SKM-1 (cell line): ENCODE measurements around the gene PPP1R17.

Experiments
- DNase-seq: peaks from one replicate; lab custom pipeline; 2025; ENCODE audit not compliant: unreplicated experiment; lab: John Stamatoyannopoulos, UW

The PPP1R17 gene

DNA sequence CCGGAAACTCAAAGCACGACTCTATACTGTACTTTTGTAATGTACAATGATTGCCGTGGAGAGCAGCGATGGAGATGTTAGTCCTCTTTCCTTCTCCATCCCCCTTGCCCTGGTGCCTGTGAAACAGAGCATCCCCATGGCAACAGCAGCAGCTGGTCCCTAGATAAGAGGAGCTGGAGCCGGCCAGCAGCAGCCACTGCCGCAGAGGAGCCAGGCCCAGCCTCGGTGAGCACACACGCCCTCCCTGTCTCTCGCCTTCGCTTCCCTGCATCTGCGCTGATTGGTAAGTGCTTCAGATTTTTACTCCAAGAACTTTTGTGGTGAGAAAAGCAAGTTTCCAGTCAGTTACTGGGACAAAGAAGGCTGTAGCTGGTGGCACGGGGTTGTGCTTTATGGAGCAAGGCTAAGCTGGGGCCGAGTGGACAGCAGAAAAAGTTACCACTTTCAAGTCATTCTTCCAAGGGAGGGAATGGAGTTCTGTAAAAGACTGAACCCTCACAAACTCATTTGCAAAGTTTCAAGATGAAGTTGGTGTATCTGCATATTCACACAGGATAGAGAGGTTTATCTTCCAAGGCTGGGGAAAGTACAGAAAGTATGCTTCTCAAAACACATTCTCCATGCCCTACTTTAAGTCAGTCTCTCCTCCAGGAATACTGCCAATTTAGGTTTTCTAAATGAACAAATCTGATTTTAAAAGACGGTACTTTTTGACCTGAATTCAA is at the start of gene PPP1R17:
TSS of gene PPP1R17 (plus strand) at position 192 of the 725 bp plus-strand sequence. CDS start 5,227 bp downstream, outside the sequence.
- no peak for DNase-seq

DNA sequence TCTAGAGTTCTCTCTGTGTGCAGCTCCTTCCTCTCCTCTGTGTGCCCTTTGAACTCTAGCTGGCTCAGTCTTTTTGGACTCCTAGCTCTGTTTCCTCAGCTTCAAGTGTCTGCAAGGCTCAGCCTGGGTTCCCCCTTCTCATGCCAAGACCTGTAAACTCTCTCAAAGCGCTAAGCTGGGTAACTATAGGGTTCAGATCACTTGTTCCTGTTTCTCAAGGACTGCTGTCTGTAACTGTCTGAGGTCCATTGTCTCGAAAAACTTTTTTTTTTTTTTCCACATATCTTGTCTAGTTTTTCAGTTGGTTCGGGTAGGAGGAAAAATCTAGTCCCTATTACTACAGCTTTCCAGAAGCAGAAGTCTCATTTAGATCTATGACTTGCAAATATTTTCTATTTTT is 46.6 kb upstream of the PPP1R17 start:
- peak; percentile 36 for DNase-seq

DNA sequence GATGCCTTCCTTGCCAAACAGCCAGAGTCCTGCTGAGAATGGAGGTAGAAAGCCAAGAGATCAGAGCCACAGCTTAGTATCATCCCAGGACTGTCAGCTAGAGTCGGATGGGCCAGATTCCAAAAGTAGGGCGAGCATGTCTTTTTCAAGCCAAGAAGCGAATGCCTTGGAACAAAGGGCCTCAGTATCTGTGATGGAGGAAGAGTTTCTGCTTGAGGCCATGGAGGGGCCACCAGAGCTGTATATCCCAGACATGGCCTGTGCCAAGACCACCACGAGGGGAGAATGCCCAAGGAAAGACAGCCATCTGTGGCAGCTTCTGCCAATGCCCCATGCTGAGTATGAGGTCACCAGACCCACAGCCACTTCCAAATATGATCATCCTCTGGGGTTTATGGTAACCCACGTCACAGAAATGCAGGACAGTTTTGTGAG is 44.3 kb upstream of the PPP1R17 start:
- DNase-seq = no peak

DNA sequence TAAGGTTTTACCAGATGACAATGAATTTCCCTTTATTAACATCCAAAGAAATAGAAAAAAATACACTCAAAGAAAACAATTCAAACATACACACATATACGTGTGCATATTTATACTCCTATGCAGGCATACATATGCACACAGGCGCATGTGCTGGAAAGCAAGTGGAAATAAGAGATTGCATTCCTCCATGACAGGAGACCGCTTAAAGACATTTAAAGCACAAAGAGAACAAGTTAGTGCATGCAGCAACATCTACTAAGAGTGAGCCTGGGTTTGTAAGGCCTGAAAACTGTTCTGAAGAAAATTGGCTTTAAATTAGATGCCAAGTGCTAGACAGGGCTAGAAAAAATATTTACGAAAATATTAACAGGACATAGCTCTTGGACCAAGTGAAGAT is 40.1 kb upstream of the PPP1R17 start:
- DNase-seq = no peak

DNA sequence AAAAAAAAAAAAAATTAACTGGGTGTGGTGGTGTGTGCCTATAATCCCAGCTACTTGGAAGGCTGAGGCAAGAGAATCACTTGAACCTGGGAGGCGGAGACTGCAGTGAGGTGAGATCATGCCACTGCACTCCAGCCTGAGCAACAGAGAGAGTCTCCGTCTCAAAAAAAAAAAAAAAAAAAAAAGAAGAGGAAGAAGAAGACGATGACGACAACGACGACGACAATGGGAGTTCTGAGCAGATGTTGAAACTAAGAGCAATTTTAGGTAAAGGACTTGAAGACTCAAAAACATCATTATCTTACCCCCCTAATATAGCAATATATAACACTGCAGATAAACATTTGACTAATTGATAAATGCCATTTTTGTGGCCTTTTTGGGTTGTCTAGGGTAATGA is 39.5 kb upstream of the PPP1R17 start:
- DNase-seq = no peak

DNA sequence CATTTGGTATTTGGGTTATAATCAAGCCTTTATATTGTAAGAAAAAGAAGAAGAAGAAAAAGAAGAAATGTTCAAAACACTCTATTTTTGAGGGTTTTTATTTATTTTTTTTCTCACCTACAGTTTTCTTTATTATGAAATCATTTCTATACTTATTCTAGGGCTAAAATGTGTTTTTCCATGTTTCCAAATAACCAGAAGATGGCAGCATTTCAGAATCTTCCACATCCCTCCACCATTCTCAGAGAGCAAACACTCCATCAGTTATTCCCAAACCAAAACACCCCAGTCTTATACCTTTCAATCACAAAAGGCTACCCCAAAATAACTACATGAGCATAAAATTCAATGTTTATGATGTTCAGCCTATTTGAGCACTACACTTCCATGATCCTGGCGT is 38.7 kb upstream of the PPP1R17 start:
- no peak for DNase-seq

DNA sequence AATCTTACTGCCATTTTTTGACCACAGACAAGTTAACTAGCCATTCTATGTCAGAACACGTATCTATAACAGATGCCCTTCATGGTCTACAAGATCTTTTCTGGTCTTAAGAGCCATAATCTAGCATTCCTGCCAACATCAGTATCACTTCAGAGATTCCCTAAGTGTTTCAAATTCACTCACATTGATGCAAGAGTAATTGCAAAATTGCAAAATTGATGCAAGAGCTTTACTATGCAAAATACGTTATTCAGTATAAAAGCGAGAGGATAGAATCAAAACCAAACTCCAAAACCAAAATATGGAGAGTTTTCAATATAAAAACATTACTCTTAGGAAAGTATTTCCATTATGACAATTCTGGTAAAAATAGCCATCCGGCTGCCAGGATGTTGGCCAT is 38.1 kb upstream of the PPP1R17 start:
- no peak for DNase-seq

DNA sequence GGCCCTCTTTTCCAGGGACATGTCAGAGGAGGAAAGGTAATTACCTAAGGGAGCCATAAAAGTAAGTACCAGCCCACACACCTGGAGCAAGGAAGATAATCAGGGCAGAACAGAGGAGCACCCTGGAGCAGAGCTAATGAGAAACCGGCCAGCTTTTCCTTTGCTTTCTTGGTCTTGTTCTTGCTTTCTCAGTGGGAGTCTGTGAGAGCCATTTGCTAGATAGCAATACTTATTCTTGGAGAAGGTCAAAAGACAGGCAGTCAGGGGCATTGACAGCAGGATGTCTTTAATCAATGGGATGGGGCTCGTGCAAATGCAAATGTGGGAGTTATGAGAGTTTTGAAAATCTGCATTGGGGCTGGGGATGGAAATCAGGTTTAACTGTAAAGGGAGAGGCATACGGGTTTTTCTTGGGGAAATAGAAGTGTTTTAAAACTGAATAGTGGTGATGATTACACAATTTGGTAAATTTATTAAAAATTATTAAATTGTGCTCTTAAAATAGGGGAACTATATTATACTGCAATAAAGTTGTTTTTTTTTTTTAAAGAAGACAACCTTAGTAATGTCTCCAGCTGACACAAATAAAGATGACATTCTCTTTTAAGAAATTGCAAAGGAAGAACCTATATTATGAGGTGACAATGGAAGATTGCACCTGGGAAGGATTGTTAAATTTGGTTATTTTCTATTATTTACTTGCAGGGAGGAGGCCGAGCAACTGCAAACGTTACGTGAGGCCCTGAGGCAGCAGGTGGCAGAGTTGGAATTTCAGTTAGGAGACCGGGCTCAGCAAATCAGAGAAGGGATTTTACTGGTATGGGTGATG is 35.6 kb upstream of the PPP1R17 start:
- no peak for DNase-seq

DNA sequence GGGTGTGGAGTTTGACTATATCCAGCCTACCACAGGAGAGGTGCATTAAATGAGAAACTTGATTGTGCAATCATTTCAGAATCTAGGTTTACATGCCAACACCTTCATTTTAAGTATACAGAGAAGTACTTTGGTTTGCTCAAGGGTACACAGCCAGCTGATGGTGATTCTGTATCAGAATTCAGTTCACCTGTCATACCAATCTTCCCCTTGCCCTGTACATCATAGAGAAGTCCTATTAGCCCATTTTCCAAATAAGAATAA is 35.0 kb upstream of the PPP1R17 start:
- DNase-seq = no peak

DNA sequence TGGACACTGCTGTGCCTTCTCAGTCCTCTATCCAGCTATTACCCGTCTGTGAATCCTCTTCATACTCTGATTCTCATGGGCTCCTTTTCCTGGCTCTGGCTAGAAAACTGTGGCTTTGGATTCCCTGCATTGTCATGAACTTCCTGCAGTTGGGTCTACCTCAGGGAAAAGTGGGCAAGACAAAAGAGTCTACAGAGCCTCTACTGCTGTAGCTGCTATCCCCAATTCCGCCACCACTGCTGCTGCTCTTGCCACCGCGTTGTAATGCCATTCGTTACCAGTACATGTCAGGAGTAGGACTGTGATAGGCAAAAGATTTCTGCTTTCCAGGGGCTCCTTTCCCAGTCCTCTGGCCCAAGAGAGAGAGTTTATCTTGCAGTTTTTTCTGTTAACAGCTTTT is 23.9 kb upstream of the PPP1R17 start:
- no peak for DNase-seq

DNA sequence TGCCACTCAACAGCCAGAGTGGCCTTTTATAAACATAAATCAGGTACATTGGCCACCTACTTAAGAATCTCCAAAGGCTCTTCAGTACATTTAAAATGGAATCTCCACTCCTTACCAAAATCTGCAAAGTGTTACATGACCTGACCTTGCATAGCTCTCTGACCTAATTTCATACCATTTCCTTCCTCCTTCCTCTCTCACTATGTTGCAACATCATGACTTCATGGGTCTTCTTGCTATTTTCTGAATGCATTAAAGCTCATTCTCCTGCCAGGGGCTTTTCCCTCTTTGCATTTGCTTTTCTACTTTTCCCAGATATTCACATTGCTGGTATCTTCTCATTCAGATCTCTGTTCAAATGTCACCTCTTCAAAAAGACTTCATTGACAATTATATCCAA is 22.1 kb upstream of the PPP1R17 start:
- DNase-seq = peak; percentile 81

DNA sequence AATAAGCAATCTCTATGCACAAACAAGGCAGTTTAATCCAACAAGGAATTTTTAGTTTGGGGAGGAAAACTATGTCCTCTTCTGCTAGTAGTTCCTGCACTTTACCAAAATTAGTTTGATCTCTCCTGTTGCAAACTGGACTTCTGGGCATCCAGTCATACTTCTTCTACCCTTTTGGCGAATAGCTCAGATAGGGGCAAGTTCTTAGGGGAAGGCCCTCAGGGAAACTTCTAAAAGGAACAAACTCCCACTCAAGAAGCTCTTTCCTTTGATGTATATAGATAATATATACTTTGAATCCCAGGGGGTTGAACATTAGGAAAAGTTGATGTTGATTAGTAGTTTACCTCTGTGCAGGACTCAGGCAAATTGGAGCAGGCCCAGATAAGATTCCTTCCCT is 21.5 kb upstream of the PPP1R17 start:
- no peak for DNase-seq

DNA sequence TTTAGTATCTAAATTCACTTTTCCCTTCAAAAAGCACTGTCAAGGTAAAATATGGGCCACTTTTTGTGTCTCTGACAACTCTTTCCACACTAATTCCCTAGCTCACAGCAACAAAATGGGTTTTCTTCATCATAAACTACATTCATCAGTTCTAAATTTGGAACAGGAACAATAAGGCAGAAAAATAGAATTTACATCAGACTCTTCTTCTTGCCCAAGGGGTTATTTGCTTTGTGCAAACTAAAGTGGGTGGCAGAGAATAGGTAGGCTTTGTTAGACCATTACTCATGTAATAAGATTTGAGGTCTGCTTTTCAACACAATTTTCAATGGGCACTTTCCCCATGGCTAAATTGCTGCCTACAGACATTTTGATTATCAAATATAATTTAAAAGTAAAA is 17.6 kb upstream of the PPP1R17 start:
- no peak for DNase-seq

DNA sequence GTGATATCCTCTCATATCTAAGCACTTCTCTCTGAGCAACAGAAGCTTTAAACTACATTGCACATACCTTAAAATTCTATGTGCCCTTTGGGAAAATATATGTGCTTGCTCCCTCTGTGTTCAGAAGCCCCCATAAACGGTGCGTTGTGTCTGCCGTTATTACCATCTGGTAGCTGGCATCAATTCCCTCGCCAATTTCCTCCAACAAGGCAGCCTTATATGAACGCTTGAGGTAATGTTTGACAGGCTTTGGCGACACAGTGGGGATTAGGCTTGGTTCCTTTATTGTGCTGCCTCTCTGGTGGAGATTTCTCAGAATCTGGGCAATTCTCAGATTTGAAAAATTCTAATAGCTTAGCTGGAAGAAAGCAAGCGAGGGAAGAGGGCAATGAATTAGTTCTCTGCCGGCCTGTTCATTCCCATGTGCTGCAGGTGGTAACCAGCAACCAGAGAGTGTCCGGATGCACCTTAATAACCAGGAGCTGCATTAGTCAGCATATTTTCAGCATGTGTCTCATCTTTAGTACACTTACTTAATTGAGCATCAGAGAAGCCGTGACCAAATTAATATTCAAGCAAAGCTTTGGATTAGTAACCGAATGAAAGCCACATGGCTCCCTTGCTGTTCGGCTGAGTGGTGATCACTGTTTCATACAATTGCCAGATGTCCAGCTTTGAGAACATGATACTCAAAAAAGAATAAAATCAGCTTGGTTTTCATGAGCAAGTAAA is 7.3 kb upstream of the PPP1R17 start:
- DNase-seq = no peak

DNA sequence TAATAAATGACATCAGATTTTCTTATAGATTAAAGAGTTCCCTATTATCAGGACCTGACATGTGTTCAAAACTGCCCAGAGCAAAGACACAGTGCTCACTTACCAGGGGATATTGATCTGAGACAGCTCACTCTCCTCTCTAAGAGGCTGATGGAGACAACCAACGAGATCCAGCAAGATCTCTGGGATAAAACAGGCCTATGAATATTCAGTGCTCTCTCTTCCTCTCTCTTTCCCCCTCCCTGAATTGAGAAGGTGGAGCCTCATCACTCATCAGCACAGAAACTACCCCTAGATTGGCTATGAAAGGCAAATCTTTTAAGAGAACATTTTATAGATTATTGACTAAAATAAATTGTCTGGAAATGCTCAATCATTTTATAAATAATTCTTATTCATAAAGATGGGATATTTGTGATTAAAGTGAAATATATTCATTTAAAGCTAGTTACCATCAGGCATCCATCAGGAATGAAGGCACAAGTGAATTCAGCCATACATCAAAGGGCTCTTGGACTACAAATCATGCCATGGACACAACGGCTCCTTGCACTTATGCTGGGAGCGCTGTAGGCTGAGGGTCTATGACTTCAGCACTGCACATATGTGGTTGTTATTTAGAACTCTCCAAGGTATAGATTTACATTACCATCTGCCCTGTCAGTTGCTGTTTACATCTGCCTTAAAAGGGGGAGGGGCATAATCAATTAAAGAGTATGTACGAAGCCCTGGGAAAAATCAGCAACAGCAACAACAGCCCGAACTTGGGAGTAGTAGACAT is 3.4 kb upstream of the PPP1R17 start:
- no peak for DNase-seq

DNA sequence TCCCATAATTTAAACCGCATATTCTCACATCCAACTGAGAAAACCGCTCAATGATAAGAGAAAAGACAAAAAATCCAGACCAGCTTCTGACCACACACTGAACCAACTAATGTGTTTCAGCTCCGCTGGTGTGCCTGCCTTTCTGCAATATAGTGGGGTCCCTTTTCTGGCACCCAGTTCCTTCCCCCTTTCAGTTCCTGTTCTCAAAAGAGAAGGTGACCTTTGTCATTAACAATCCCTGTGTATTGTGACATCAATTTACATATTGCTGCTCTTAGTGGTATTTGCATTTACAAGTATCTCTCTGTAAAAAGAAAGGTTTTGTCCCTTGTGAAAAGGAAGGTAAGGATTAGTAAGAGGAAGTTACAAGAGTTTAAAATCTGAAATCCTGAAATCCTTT is 1.4 kb downstream of the PPP1R17 start:
- peak; percentile 85 for DNase-seq

DNA sequence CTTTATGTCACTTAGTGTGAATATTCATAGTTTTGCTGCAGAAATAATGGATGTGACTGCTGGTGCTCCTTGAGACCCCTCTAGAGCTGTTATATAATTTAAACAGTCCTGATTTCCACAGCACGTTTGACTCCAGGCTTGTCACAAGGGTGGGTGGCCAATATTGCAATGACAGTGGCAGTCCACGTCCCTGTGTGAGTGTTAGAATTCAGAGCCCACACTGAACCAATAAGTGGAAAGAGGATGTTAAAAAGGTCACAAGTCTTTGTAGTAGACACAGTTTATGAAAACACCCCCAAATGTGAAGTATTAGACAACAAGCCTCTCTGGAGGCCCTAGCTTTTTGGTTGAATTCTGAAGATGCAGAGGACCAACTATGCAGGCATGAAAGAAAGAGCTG is 2.0 kb downstream of the PPP1R17 start:
- DNase-seq = no peak

DNA sequence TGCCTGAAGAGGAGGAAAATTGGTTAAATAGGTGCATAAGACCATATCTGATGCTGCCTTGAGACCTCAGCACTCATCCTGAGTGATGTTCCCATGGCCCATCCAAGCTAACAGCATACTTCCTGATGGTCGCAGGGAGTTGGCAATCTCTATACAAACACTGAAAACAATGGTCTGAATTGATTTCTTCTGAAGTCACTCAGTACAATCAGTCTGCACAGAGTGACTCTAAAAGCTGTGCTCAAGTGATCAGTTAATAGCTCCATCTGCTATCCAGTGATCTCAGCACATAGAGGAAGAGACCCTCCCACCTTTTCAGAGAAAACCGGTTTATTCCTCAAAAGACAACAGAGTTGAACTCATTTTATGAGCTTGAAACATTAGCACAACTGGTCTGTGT is 3.9 kb downstream of the PPP1R17 start:
- no peak for DNase-seq

DNA sequence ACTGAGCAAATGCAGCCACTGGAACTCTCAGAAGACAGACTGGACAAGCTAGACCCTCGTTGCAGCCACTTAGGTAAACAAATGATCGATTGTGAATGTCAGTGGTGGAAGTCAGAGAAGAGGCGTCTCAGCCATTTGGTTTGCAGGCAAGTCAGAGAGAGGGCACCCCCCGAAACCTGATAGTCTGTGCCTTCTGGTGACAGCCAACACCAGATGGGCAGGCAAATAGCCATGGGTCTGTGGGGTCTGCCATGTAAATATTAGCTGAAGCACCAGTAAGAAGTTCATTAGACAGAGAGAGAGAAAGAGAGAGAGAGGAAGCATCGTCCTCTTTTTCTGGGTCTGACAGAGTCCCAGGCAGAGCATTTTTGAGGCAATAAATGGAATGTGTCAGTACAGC is 5.4 kb downstream of the PPP1R17 start:
- DNase-seq = no peak

DNA sequence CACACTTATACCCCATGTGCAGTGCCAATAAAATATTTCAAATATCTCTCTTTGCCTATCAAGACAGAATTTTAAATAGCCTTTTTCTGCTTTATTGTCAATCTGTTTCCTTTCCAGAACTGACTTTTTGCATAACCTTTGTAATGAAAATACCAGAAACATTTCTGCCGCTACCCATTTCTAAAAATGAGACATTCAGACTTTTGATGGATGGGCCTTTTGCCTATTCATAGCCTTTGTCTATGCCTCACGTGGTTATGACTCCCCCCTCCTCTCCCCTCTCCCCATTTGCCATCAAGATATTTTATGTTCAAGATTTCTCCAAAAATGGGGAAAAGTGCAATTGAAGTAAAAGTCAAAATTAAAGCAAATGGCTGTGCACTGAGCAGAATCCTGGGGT is 5.9 kb downstream of the PPP1R17 start:
- no peak for DNase-seq

DNA sequence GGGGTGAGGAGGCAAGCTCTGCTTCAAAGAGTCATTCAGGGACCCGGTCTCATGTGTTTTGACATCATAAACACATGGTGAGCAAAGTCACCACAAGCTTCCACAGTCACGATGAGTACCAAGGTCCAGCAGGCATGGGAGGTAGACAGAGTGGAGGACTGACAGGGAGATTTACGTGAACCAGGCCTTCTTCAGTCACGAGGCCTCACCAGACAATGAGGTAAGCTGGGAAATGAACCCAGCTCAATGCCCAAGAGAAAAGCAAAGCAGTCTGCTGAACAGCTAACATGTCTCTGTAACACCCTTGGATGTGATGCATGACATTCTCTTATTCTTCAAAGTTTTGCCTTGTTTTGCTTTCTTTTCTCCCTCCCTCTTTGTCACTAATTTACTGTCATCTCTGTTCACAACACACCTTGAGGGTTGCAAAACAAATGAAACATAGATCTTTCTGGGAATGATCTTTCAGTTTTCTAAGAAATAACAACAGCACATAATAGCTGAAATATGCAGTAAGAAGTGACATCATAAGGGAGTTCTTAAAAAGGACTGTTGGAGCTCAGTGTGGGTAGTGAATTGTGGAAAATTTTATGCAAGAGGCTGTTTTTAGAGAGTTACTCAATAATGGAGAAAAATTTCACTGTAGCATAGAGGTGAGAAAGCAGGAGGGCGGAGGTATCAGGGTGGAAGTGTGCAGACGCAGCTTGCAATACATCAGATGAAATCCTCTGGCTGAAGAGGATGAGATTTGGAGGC is 9.0 kb downstream of the PPP1R17 start:
- peak; percentile 92 for DNase-seq
